GM19455 (cell line): ENCODE data around the gene JMJD8.

Experiments
- ATAC-seq: cut with Tn5 transposase; IDR thresholded peaks from one replicate; pipeline ENCODE4 v1.9.1; 2021; ENCODE audit not compliant: unreplicated experiment

The JMJD8 gene, protein sequence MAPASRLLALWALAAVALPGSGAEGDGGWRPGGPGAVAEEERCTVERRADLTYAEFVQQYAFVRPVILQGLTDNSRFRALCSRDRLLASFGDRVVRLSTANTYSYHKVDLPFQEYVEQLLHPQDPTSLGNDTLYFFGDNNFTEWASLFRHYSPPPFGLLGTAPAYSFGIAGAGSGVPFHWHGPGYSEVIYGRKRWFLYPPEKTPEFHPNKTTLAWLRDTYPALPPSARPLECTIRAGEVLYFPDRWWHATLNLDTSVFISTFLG

DNA sequence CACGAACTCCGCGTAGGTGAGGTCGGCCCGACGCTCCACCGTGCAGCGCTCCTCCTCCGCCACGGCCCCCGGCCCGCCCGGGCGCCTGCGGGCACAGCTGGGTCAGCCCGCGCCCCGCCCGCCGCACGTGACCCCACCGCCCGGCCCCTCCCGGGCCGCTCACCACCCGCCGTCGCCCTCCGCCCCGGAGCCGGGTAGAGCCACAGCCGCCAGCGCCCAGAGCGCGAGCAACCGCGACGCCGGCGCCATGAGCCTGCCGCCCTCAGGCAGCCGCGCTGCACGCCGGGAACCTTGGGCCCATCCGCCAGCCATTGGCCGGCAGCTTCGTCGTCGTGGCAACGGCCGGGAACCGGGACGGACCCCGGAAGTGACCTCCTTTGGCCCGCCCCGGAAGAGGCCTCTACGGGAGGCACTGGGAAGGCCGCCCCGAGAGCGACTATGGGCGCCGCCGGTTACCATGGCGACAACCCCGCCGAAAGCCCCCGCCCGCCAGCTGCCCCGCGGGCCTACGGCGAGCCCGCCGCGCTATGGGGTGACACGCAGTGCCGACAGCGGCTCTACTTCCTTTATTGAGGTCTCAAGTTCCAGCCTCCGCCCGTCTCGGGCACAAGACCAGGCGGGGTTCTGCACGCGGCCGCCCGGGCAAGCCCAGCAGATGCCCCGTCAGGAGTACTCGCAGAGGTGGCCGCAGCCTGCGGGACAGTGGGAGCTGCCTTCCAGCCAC, at the start of gene JMJD8:
TSS of gene JMJD8 (minus strand) at position 264 of the 724 bp plus-strand sequence. CDS start at position 249, 15 bp downstream.
- ATAC-seq = peak; percentile 52

DNA sequence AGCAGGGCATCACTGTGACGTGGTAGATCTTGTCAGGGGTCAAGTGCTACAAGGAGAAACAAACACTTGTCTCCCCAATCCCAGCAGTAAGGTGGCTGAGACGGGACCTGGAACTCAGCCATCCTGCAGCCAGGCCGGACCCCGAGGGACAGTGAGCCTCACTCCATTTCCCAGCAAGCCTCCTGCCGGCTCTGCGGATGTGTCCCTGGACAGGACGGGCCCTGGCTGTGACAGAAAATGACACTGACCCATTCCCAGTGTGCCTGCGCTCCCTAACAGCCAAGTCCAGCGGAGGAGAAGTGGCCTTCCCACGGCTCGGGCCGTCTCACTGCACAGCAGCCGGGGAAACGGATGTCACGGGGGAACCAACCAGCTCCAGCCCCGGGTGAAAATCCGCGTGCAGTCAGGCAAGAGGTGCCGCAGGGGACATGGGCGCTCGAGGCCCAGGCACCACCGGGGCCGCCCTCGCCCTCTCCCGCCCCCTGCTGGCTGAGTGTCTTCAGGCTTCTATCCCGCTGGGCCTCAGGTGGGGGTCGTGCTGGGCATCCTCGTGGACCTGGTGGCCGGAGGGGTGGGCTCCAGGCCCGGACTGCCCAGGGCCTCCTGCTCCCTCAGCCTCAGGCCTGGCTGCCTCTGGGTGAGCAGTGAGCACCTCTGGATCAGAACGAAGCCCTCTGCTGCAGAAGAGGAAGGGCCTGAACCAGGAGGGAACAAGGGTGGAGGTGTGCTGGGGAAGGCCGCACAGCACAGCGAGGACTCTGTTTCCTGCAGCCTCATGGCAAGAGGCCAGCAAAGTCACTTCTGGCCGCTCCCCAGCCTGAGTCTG, 49.5 kb upstream of the JMJD8 start:
- no peak for ATAC-seq

DNA sequence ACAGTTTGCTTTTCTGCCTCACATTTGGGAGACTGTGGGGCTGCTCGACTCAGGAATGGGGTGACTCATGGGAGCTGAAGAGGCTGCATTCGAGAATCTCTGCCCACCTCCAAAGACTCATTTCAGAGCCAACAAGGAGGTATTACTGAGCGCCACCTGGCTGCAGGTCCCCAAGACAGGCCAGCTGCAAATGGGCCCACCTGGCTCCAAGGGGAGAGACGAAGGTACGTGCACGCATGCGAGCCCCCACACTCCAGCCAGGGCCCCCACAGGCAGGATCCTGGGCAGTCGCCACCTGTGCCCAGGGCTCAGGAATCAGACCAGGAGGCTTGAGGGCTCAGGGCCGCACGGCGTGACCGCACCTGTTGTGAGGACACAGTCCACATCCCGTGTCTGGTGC, 48.8 kb upstream of the JMJD8 start:
- no peak for ATAC-seq

DNA sequence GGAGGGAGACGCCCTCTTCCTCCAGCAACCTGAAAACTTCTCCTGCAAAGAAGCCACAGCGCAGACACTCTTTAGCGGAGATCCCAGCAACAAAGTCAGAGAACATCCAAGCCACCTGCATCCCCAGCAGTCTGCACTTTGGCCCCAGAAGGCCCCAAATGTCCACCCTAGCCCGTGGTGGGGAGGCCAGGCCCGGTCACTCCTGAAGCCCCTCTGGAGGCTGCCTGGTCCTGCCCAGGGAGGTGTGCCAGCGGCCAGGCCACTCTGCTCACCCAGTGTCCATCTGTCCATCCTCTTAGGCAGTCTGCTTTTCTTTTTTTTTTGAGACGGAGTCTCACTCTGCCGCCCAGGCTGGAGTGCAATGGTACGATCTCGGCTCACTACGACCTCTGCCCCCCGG, 48.2 kb upstream of the JMJD8 start:
- ATAC-seq = no peak

DNA sequence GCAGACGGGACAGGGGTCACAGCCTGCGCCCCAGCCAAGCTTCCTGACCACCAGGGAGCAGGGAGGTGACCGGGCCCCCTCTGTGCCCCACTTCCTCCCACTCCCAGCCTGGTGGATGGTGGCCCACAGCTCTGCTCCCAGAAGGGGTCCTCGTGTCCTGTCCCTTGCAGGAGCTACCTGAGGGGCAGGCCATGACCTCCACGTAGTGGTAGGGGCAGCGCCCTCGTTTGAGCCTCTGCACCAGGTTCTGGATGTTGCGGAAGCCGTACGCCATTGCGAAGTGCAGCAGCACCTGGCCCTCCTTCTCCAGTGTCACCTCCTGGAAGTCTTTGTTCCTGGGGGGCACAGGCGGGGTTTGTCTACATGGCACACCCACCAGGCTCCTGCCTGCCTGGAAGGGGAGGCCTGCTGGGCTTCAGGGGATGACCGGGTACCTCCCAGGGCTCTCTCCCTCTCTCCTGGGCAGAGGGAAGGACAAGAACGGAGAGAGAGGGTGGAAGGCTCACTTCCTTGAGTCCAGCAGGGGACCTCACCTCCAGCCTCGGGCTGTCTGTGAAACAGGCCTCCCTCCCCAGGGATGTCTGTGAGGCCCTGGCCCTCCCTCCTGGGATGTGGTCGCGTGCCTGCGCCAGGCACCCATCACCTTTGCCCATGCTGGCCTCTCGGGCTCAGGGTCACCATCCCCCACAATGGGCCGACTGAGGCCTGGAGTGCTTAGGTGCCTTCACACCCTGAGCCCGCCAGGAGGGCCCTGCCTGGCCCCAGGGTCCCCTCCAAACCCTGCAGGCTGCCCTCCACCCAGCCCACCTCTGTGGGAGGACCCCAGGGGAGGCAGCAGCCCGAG, 46.8 kb upstream of the JMJD8 start:
- ATAC-seq = no peak

DNA sequence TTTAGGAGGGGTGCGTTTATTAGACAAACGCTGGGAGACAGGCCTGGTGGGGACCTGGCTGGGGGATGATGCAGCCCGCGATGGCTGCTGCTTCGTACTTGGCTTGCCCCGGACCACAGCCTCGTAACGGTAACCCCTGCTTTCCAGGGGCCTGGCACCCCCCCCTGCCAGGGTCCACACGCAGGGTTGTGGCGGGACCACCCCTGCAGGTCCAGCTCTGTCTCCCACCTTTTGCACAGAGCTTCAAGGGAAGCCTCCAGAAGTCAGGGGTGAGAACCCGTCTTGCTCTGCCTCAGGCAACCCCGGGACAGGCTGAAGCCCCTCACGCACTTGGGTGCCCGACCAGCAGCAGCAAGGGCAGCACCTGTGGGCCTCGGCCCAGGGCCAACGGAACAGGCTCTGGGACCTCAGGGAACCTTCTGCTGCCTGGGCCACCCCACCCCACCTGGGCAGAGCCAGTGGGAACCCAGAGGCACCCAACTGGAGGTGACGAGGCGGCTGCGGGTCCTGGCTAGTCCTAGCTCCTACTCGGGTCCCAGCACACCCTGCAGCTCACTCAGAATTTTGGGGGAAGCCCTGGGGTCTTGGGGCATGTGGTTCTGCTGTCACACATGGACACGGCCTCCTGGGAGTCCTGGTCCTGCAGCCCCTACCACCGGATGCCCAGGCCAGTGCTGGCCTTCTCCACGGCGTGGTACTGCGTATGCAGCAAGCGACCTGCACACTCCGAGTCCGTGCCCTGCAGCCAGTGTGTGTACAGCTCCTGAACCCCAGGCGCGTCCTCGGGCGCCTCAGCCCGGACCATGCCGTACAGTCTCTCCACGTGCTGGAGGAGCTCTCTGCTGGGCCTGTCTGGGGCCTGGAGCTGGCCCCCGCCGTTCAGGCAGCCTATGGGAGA, 45.9 kb upstream of the JMJD8 start:
- ATAC-seq = no peak

DNA sequence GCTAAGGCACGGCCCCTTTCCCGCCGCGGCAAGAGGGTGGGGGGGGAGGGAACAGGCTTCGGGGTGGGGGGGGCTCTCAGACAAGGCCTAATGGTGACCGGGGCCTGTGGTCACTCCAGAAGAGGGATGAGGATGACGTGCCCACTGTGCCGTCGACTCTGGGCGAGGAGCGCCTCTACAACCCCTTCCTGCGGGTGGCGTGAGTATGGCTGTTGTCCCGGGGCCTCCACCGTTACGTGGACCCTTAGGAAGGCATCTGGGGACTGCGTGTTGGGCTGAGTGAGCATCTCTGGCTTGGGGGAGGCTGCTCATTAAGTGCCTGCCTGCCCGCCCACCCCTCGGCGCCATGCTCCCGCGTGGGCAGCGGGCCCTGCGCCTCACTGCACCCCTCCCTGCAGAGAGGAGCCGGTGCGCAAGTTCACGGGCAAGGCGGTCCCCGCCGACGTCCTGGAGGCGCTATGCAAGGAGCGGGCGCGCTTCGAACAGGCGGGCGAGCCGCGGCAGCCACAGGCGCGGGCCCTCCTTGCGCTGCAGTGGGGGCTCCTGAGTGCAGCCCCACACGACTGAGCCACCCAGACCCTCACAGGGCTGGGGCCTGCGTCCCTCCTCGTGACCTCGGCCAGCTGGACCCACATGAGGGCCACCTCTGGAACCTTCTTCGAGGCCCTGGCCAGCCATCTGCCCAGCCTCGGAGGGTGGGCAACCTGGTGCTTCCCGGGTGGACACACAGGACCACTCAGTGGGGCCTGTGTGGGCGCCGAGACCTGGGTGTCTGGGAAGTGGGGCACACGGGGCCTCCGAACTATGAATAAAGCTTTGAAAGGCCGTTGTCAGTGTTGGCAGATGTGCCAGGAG, 45.0 kb upstream of the JMJD8 start:
- no peak for ATAC-seq

DNA sequence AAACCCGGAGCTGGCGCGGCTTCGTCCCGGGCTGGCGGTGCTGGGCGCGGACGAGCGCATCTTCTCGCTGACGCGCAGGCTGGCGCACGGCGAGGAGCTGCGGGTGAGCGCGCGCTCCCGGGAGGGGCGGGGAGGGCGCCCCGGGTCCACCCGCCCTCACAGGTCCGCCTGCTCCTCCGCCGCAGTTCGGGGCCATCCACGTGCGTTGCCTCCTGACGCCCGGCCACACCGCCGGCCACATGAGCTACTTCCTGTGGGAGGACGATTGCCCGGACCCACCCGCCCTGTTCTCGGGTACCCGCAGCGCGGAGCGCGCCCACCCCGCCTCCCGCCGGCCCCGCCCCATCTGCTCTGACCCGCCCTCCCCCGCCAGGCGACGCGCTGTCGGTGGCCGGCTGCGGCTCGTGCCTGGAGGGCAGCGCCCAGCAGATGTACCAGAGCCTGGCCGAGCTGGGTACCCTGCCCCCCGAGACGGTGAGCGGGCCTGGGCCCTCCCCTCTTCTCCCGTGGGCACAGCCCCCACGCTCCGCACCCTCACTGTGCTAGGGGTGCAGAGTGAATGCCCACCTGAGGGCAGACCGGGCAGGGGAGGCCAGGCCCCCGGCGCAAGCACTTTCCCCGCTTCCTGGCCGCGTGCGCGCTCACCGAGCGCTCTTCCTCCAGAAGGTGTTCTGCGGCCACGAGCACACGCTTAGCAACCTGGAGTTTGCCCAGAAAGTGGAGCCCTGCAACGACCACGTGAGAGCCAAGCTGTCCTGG, 44.2 kb upstream of the JMJD8 start:
- ATAC-seq = peak; percentile 38

DNA sequence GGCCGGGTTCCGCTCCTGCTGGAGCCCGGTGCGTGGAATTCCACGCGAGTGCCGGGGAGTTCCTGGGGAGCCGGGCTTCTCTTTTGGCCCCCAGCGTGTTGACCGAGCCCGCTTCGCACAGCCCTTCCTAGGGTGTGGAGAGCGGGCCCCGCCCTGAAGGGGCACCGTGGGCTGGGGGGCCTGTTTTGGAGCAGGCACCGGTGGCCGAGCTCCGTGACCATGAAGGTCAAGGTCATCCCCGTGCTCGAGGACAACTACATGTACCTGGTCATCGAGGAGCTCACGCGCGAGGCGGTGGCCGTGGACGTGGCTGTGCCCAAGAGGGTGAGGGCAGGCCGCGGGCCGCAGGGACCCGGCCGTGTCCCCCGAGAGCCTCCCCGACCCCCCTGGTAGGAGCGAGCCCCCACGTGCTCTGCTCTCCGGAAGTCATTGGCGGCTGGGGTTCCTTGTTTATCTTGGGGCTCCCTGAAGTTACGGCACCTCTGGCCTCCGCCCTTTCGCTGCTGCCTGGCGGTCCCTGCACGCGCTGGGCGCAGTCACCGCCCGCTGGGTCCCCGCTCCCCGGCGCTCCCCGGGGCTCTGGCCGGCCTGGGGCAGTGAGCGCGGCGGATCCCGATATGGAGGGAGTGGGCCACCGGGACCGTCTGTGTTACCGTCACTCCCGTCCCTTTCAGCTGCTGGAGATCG, 43.3 kb upstream of the JMJD8 start:
- ATAC-seq = no peak

DNA sequence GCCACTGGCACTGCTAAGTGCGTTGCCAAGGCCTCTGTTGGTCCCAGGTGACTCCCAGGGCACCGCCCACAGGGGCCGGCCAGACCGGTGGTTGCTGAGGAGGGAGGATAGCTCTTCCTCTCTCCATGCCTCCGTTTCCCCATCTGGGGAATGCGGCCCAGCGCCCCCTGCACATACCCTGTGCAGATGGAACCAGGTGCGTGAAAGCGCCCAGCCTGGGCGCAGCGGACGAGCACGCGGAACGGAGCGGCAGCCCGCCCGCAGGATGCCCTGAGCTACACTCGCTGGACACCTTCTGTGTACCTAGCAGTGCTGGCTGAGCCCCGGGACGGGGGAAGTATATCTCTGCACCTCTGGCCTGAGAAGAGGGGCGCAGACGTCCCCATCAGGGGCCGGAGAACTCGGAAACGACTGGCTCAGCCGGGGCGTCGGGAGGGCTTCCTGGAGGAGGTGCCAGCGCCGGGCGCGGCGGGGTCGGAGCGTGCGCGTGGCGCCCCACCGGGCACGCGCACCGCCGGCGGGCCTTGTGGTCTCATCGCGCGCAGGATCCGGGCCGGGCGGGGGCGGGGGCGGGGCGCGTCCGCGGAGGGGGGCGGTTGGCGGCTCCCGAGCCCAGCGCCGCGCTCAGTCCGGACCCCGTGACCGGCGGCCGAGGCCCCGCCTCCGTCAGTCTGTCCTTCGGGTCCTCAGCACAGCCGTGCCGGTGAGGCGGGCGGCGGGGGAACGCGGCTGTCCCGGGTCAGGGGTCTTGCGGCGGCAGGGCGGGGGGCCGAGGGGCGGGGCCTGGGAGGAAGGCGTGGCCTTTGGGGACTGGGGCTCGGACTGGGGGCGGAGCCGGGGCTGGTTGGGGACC, 42.5 kb upstream of the JMJD8 start, which contains the start of the genes CCDC78 and HAGHL:
TSS of gene CCDC78 (minus strand) at position 6 of the 853 bp plus-strand sequence. CDS start 76 bp downstream, outside the sequence.
TSS of gene HAGHL (plus strand) at position 669 of the 853 bp plus-strand sequence. CDS start 404 bp downstream, outside the sequence.
- no peak for ATAC-seq

DNA sequence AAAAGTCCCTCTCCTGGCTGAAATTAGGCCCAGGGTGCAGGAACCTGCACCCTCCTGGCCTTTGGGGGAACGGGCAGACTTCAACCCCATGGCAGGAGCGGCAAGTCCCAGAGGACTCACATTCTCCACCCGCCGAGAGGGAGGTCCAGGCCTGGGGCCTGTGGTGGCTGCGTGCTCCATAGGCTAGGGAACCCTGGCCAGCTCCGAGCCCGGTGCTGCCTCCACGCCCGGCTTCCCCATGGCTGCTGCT, 42.0 kb upstream of the JMJD8 start:
- ATAC-seq = no peak

DNA sequence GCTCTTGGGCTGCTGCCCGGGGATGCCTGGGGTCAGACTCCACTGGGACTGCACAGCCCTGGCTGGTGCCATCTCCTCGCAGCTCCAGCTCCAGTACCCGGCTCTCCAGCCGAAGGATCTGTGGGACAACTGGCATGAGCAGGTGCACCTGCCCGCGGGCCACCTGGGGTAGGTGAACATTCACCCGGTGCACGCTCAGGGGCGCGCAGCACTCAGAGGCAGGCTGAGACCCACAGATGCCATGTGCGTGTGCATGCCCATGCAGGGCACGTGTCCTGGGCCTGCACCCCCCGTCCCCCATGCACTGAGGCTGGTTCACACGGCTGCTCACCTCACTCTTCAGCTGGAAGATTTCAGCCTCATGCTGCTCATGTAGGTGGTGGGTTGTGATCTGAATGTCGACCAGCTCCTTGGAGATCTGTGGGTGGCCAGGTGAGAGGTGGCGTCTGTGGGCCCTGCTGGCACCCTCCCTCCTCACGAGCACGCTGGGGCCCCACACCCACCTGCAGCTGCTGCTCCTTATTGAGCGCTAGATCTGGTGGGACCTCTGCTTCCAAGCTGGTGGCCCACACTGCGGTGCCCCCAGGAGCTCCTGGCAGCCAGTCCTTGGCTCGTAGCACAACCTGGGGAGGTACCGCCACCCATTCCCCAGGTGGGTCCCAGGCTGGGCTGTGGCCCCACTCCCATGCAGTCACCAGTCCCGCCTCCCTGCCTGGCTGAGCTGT, 41.5 kb upstream of the JMJD8 start:
- no peak for ATAC-seq

DNA sequence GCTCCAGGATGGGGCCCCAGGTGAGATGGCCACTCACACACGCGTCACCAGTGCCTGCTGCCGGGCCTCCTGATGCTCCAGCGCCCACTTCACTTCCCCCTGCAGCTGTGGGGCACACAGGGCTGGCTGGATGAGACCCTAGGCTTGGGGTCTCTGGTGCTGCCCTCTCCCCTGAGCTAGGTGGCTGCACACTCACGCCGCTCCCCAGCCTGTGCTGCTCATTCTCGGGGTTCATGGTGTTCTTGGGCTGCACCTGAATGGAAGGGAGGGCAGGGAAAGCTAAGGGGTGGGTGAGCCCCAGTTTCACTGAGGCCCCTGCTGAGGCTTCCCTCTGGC, 40.9 kb upstream of the JMJD8 start:
- ATAC-seq = no peak

DNA sequence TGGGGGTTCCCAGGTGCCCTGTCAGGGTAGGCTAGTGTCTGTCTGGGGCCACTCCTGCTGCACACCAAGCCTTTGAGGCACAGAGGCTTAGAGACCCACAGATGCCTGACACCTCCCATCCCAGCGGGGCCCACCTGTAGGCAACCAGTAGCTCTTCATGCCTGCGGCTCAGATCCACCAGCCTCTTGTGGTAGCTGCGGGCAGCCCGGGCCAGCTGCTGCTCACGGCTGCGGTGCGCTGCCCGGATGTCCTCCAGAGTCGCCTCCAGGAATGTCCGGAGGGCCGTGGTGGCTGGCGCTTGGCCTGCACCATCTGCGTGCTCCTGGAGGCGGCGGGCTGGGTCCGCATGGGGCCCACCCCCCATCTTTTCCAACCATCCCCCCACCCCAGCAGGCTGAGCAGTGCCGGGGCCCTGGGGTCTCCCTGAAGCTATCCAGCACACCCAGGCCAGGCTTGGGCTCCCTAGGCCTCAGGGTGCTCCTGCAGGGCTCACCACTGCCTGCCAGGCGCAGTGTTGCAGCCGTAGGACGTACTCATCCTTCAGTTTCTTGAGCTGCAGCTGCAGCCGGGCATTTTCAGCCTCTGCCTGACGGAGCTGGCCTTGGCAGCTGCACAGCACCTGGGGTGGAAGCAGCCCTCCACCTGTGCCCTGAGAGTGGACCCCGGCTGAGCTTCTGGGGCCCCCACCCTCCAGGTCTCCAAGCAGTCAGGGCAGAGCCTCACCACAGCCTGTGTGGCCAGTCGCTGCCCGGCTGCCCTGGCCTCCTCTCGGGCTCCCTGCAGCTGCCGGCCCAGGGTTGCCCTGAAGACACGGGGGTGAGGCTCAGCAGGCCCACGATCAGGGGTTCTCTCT, 40.3 kb upstream of the JMJD8 start:
- no peak for ATAC-seq

DNA sequence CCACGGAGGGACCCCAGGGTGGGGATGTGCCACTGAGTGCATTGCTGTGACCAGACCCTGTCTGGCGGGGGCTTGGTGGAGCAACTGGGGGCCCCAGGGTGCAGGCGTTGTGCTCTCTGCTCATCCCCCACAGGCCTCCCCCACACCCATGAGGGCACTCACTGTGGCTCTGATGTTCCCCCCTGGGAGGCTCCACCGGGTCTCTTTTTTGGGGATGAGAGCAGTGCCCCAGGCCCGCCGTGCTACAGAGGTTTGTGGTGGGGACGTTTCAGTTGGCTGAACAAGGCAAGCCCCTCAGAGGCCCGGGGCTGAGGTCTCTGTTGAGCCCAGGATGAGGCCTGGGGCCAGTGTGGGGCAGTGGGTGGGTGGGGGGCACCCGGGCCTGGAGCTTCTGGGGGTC, 39.6 kb upstream of the JMJD8 start:
- no peak for ATAC-seq
